BE2C (cell line): ENCODE measurements around the gene SRGAP3.

Experiments
- DNase-seq: peaks from one replicate; pipeline ENCODE4 v3.0.0-alpha.2; 2020
- H3K27me3 ChIP-seq: fragments of 250-450 bp; sonication (Bioruptor Pico); 2 replicates; pipeline ENCODE4 v1.5.1; 2020; ENCODE audit warnings: mild to moderate bottlenecking
- H3K36me3 ChIP-seq: fragments of 250-450 bp; sonication (Bioruptor Pico); 2 replicates; pipeline ENCODE4 v1.5.1; 2020; ENCODE audit warnings: mild to moderate bottlenecking
- H3K4me1 ChIP-seq: fragments of 250-450 bp; sonication (Bioruptor Pico); 2 replicates; pipeline ENCODE4 v1.5.1; 2020
- H3K4me3 ChIP-seq: 2 replicates; pipeline ENCODE4 v1.5.1; 2011; ENCODE audit warnings: low read depth, low read length
- H3K9me3 ChIP-seq: fragments of 250-450 bp; sonication (Bioruptor Pico); 2 replicates; pipeline ENCODE4 v1.5.1; 2020
- TF ChIP-seq, protein P1 (sequence below): IDR thresholded peaks from 2 replicates; pipeline ENCODE4 v1.5.1; 2012; ENCODE audit warnings: mild to moderate bottlenecking, low read depth, low read length

SRGAP3 gene

GRCh38 chr3:9193633-9194195 lies 55.7 kb downstream of the SRGAP3 start:
- H3K27me3 ChIP-seq, result no peaks in the 10 kb centered on the region
- H3K9me3 ChIP-seq, result no peaks in the 10 kb centered on the region
- no peak overlapping the region for H3K4me3 ChIP-seq
- H3K36me3 ChIP-seq, result no peaks in the 10 kb centered on the region
- TF ChIP-seq, protein P1, sequence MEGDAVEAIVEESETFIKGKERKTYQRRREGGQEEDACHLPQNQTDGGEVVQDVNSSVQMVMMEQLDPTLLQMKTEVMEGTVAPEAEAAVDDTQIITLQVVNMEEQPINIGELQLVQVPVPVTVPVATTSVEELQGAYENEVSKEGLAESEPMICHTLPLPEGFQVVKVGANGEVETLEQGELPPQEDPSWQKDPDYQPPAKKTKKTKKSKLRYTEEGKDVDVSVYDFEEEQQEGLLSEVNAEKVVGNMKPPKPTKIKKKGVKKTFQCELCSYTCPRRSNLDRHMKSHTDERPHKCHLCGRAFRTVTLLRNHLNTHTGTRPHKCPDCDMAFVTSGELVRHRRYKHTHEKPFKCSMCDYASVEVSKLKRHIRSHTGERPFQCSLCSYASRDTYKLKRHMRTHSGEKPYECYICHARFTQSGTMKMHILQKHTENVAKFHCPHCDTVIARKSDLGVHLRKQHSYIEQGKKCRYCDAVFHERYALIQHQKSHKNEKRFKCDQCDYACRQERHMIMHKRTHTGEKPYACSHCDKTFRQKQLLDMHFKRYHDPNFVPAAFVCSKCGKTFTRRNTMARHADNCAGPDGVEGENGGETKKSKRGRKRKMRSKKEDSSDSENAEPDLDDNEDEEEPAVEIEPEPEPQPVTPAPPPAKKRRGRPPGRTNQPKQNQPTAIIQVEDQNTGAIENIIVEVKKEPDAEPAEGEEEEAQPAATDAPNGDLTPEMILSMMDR, result no peak
- no peaks in the 10 kb centered on the region for H3K4me1 ChIP-seq
- DNase-seq, result no peak

GRCh38 chr3:9193211-9193610 lies 56.2 kb downstream of the SRGAP3 start:
- Histone ChIP-seq H3K4me3 (no peak overlapping the region), H3K36me3 (no peaks in the 10 kb centered on the region), H3K4me1 (no peaks in the 10 kb centered on the region), H3K9me3 (no peaks in the 10 kb centered on the region), H3K27me3 (no peaks in the 10 kb centered on the region)
- TF ChIP-seq, protein P1, result no peak
- no peak for DNase-seq

DNA sequence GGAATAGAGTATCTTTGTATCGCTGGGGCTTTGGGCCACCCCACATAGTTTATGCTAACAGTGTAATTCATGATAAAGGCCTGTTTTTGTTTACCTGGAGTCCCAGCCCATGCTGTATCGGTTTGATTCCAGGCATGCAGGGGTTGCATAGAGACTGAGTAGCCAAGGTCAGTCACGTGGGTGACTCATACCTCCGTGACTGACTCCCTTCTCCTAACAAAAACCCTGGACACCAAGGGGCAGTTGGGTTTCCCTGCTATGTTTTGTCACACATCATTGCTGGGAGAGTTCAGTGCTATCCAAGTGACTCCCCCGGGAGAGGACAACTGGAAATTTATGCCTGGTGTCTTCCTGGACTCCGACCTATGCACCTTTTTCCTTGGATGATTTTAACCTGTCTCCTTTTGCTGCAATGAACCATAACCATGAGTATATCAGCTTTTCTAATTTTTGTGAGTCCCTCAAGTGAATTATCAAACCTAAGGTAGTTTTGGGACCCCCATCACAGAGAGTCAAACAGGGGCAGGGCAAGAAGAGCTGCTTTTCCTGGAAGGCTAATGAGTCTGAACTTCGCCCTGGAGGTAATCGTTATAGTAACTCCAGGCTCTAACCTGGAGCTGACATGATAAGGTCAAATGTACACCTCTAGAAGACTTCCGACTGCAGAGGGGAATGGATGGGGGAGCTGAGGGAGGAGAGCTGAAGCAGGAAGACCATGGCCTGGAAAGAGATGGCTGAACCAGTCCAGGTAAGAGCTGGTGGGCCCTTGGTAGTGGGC lies 57.0 kb downstream of the SRGAP3 start:
- Histone ChIP-seq H3K27me3 (no peaks in the 10 kb centered on the region), H3K4me3 (no peak overlapping the region), H3K36me3 (no peaks in the 10 kb centered on the region), H3K9me3 (no peaks in the 10 kb centered on the region), H3K4me1 (no peaks in the 10 kb centered on the region)
- TF ChIP-seq, protein P1, result no peak
- DNase-seq, result no peak

DNA sequence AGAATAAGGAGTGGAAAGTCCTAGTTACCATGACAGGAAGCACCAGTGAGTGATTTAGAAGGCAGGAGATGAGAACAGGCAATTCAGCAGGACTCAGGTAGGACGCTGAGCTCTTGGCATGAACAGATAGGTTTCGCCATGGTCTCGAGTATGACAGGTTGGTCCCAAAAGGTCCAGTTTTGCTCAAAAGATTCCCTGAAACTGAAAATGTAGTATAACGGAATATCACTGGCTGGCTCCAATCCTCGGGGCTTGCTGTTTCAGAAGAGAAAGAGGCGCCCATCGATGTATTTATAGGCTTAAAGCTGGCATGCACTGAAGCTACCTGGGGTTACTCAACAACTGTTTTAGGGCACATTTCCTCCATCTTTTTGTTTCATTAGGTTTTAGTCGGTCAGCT lies 59.2 kb downstream of the SRGAP3 start:
- TF ChIP-seq, protein P1, result no peak
- H3K27me3 ChIP-seq, result no peaks in the 10 kb centered on the region
- no peaks in the 10 kb centered on the region for H3K9me3 ChIP-seq
- no peaks in the 10 kb centered on the region for H3K36me3 ChIP-seq
- no peaks in the 10 kb centered on the region for H3K4me1 ChIP-seq
- no peak for DNase-seq
- H3K4me3 ChIP-seq, result no peak overlapping the region

GRCh38 chr3:9188583-9188982 lies 60.9 kb downstream of the SRGAP3 start:
- no peaks in the 10 kb centered on the region for H3K4me1 ChIP-seq
- H3K4me3 ChIP-seq, result no peak overlapping the region
- H3K27me3 ChIP-seq, result no peaks in the 10 kb centered on the region
- H3K36me3 ChIP-seq, result no peaks in the 10 kb centered on the region
- DNase-seq, result no peak
- TF ChIP-seq, protein P1, result no peak
- H3K9me3 ChIP-seq, result no peaks in the 10 kb centered on the region

DNA sequence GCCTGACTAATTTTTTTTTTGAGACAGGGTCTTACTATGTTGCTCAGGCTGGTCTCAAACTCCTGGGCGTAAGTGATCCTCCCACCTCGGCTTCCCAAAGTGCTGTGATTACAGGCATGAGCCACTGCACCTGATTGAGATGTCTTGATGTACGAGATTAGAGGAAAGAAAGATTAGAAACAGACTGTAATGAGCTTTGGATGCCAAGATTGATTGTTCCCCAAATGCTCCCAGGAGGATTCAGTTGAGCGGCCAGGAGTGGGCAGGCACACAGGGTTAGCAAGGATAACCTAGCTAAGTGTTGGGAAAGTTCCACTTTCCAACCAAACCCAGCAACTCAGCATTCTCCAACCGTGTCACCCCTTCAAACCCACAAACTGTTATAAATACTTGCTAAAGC lies 63.7 kb downstream of the SRGAP3 start:
- H3K36me3 ChIP-seq, result no peaks in the 10 kb centered on the region
- no peak overlapping the region for H3K4me3 ChIP-seq
- H3K9me3 ChIP-seq, result no peaks in the 10 kb centered on the region
- TF ChIP-seq, protein P1, result no peak
- DNase-seq, result no peak
- H3K4me1 ChIP-seq, result no peaks in the 10 kb centered on the region
- no peaks in the 10 kb centered on the region for H3K27me3 ChIP-seq
